Measurements from ENCODE around the gene CXCR6. TPM values are rescaled to one million over a fixed set of nuclear protein-coding genes. Genes with fewer than 3 reads are reported as not detected.

CXCR6 gene
- total RNA-seq, 1 donor from 2014 or later: 4.3 TPM

DNA sequence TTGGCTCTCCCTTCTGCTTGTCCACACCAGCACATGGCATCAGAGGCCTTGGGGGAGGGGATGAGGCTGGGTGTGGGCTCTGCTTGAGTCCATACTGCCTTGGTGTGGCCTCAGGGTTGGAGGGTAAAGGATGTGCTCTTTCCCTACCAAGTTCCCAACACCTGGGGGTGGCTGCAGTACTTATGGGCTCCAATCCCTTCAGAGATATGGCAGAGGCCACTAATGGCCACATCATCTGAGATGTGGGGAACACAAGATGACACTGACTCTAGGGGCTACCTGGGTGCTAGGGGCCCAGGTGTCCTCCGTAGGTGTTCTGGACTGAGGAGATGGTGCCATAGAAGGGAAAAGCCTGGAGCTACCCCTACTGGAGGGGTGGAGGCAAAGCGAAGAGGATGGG, 6.9 kb downstream of the CXCR6 start:
- intact Hi-C loops (cut with DNase I): no loop called here
- H3K27ac ChIP-seq: no peak overlapping the region
- H3K9me3 ChIP-seq: no peaks in the 10 kb centered on the region
- DNase-seq: no peak
- H3K4me1 ChIP-seq: no peaks in the 10 kb centered on the region
- peaks cover 100% of the 10 kb centered on the region for H3K36me3 ChIP-seq
- ATAC-seq: no peak
- no peak overlapping the region for H3K4me3 ChIP-seq
- no peaks in the 10 kb centered on the region for H3K27me3 ChIP-seq (ENCODE audit: low read depth)
- TF ChIP-seq, protein P1, sequence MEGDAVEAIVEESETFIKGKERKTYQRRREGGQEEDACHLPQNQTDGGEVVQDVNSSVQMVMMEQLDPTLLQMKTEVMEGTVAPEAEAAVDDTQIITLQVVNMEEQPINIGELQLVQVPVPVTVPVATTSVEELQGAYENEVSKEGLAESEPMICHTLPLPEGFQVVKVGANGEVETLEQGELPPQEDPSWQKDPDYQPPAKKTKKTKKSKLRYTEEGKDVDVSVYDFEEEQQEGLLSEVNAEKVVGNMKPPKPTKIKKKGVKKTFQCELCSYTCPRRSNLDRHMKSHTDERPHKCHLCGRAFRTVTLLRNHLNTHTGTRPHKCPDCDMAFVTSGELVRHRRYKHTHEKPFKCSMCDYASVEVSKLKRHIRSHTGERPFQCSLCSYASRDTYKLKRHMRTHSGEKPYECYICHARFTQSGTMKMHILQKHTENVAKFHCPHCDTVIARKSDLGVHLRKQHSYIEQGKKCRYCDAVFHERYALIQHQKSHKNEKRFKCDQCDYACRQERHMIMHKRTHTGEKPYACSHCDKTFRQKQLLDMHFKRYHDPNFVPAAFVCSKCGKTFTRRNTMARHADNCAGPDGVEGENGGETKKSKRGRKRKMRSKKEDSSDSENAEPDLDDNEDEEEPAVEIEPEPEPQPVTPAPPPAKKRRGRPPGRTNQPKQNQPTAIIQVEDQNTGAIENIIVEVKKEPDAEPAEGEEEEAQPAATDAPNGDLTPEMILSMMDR (IDR thresholded peaks at IDR 0.05): no peak

DNA sequence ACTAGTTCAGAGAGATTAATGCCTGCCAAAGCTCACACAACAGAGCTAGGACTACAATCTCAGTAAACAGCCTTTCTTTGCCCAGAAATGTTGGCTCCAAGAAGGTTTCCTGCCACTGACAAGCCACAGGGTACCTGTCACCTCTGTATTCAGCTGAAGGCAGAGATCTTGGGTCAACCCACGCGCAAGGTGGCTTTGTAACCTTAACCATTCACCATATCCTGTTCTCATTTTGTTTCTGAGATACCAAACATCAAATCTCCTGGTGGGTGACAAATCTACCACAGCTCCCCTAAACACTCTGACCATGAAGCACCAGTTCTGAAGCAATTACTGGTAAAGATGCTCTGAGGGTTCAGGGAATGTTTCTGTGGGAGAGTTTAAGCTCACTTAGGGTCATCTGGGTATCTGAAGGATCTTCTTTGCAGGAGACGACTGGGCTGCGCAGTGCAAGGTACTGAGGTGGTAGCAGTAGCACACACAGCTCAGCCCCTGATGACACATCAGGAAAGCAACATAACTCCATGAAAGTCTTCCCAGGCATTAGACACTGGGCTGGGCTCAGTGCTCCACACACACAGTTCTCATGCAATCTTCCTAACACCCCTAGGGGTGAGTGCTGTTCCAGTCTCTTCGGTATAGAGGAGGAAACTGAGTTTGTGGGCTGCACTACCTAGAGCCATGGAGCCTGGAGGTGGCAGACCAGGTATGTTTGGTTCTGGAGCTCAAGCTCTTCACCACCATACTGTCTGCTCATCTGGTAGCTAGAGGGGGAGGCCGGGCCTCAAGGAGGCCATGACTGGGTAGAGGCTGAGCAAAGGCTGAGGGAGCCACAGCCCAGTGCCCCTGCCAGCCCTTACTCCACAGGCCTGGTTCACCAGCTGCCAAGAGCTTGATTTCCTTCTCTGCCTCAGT, 7.7 kb downstream of the CXCR6 start:
- Histone ChIP-seq H3K4me3 (no peak overlapping the region), H3K4me1 (no peaks in the 10 kb centered on the region), H3K27ac (peak overlapping the region; percentile 47), H3K36me3 (peaks cover 100% of the 10 kb centered on the region), H3K9me3 (no peaks in the 10 kb centered on the region), H3K27me3 (ENCODE audit: low read depth) (no peaks in the 10 kb centered on the region)
- TF ChIP-seq, protein P1 (IDR thresholded peaks at IDR 0.05): no peak
- DNase-seq (no peak), ATAC-seq (peak; percentile 28 to 30)
- intact Hi-C loops (cut with DNase I): no loop called here

DNA sequence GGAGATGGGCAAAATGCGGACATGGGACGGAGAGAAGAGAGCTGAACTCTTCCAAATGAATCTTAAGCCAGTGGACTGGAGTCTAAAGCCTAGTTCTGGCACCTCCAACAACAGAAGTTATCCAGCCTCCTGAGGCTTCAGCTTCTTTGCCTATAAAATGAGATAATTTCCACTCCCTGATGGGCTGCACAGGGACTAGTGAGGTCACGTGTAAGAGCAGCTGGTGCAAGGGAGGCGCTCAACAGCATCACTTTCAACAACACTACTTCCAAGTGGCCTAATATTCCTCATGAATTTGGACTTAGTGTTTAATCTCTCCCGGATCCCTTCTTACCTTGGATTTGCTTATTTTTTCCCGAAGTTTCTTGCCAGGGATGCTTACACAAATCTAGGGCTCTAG, 8.7 kb downstream of the CXCR6 start:
- DNase-seq (no peak), ATAC-seq (no peak)
- Histone ChIP-seq H3K9me3 (no peaks in the 10 kb centered on the region), H3K36me3 (peaks cover 100% of the 10 kb centered on the region), H3K4me3 (no peak overlapping the region), H3K27me3 (ENCODE audit: low read depth) (no peaks in the 10 kb centered on the region), H3K27ac (no peak overlapping the region), H3K4me1 (no peaks in the 10 kb centered on the region)
- TF ChIP-seq, protein P1 (IDR thresholded peaks at IDR 0.05): no peak
- intact Hi-C loops (cut with DNase I): no loop called here

DNA sequence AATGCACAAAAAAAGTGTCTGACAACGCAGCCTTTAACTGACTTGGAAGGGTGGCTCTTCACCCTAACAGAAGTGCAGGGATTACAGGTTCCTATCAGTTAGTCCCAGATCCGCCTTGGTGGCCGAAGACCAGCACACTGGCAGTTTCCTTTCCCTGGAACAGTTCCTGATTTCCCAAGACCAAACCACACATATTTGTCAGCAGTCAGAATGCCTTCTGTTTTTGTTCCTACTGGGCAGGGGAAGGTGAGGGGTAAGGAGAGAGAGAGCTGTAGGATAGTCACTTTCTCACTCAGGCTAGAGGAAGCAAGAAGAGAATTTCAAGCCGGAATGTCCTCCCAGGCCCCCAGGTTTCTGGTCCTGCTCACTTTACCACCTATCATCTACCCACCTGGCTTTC, 9.2 kb downstream of the CXCR6 start:
- no peaks in the 10 kb centered on the region for H3K9me3 ChIP-seq
- peaks cover 100% of the 10 kb centered on the region for H3K36me3 ChIP-seq
- no peaks in the 10 kb centered on the region for H3K27me3 ChIP-seq (ENCODE audit: low read depth)
- TF ChIP-seq, protein P1 (IDR thresholded peaks at IDR 0.05): no peak
- DNase-seq: no peak
- no peaks in the 10 kb centered on the region for H3K4me1 ChIP-seq
- intact Hi-C loops (cut with DNase I): no loop called here
- H3K27ac ChIP-seq: no peak overlapping the region
- no peak for ATAC-seq
- H3K4me3 ChIP-seq: no peak overlapping the region

DNA sequence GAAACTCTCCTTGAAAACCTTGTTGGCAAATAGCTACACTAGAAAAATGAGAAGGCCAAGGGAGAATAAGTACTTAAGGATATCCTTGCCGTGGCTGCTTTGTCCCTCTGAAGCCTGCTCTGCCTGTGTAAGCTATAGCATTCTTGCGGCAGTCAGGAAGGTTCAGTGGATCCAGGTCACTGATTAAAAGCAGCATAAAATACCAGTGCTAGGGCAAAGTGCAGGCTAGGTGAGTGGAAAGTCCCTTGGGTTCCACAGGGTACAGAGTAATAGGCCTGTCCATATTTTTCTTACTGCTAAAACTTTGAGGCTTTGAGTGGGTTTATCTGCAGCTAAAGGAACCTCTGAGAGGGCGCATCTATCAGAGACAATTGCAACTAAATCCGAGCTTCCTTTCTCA, 10.3 kb downstream of the CXCR6 start:
- no peak overlapping the region for H3K27ac ChIP-seq
- TF ChIP-seq, protein P1 (IDR thresholded peaks at IDR 0.05): no peak
- no peak for ATAC-seq

More for the DNA sequence above, 10.3 kb downstream of the CXCR6 start:
- Histone ChIP-seq H3K9me3 (no peaks in the 10 kb centered on the region), H3K36me3 (peaks cover 100% of the 10 kb centered on the region), H3K27me3 (ENCODE audit: low read depth) (no peaks in the 10 kb centered on the region), H3K4me3 (no peak overlapping the region), H3K4me1 (no peaks in the 10 kb centered on the region)
- no peak for DNase-seq
- intact Hi-C loops (cut with DNase I): no loop called here

Data from lower lobe of right lung (tissue), 2 donors.